ENCODE data around the gene C5orf63. TPM values are rescaled to one million over a fixed set of nuclear protein-coding genes. Genes with fewer than 3 reads are reported as not detected.
A peak's percentile ranks its signal among the peaks of the same experiment; 100 is the strongest.

The C5orf63 gene
- total and polyA plus RNA-seq, 12 donors: 5.4 to 18.3 (median 12.2) TPM

GRCh38 chr5:127088251-127088650 lies 14.9 kb upstream of the C5orf63 start:
- ATAC-seq (peak in 1 of 8 donors; percentile 66), DNase-seq (no peak)
- Histone ChIP-seq H3K27ac (no peak overlapping the region), H3K4me3 (no peak overlapping the region), H3K27me3 (peaks cover 0 to 3% (median 0%) of the 10 kb centered on the region in 7 donors), H3K9me3 (no peaks in the 10 kb centered on the region), H3K36me3 (no peaks in the 10 kb centered on the region), H3K4me1 (peaks cover 0 to 10% (median 0%) of the 10 kb centered on the region in 9 donors)
- intact Hi-C loops (cut with DNase I): no loop called here
- TF ChIP-seq CTCF (IDR thresholded peaks at IDR 0.05): no peak
- WGBS, 2 donors: 81 to 84% methylated on average over 1 of the region's 1 CpG

GRCh38 chr5:127086589-127086988 lies 13.3 kb upstream of the C5orf63 start:
- no peak for TF ChIP-seq CTCF (IDR thresholded peaks at IDR 0.05)
- WGBS, 2 donors: 95 to 98% methylated on average over 2 of the region's 2 CpGs
- Histone ChIP-seq H3K27ac (no peak overlapping the region), H3K4me1 (peaks cover 0 to 10% (median 0%) of the 10 kb centered on the region in 9 donors), H3K9me3 (no peaks in the 10 kb centered on the region), H3K4me3 (no peak overlapping the region), H3K27me3 (peaks cover 0 to 3% (median 0%) of the 10 kb centered on the region in 7 donors), H3K36me3 (no peaks in the 10 kb centered on the region)
- ATAC-seq (no peak), DNase-seq (no peak)
- intact Hi-C loops (cut with DNase I): no loop called here

- DNase-seq (no peak), ATAC-seq (no peak)
- Histone ChIP-seq H3K4me3 (no peak overlapping the region), H3K36me3 (no peaks in the 10 kb centered on the region), H3K27me3 (peaks cover 0 to 3% (median 0%) of the 10 kb centered on the region in 7 donors), H3K9me3 (no peaks in the 10 kb centered on the region), H3K4me1 (peaks cover 0 to 10% (median 0%) of the 10 kb centered on the region in 9 donors), H3K27ac (no peak overlapping the region)
- TF ChIP-seq CTCF (IDR thresholded peaks at IDR 0.05): no peak
- intact Hi-C loops (cut with DNase I): no loop called here
- WGBS, 2 donors: 73 to 77% methylated on average over 5 of the region's 5 CpGs
Observed at GRCh38 chr5:127085796-127086195, 12.5 kb upstream of the C5orf63 start.

- no peak for ATAC-seq
- WGBS, 2 donors: 91 to 93% methylated on average over 2 of the region's 2 CpGs
- peaks cover 0 to 10% (median 0%) of the 10 kb centered on the region in 9 donors for H3K4me1 ChIP-seq
Observed at GRCh38 chr5:127085371-127085770, 12.1 kb upstream of the C5orf63 start.

More at GRCh38 chr5:127085371-127085770, 12.1 kb upstream of the C5orf63 start:
- intact Hi-C loops (cut with DNase I): no loop called here
- H3K27me3 ChIP-seq: peaks cover 0 to 3% (median 0%) of the 10 kb centered on the region in 7 donors
- H3K4me3 ChIP-seq: no peak overlapping the region
- no peak for TF ChIP-seq CTCF (IDR thresholded peaks at IDR 0.05)
- H3K27ac ChIP-seq: no peak overlapping the region
- DNase-seq: no peak
- no peaks in the 10 kb centered on the region for H3K9me3 ChIP-seq
- H3K36me3 ChIP-seq: no peaks in the 10 kb centered on the region

Measured in heart right ventricle (tissue), 16 donors.